WI38 (cell line): Measurements from ENCODE around the gene RACGAP1.

Source experiments
- H3K4me3 ChIP-seq: 2 replicates; pipeline ENCODE4 v1.5.1; 2011; ENCODE audit warnings: low read depth, mild to moderate bottlenecking, control low read depth, low read length
- CTCF ChIP-seq: IDR thresholded peaks from 2 replicates; pipeline ENCODE4 v1.5.1; 2012; ENCODE audit warnings: low read depth, mild to moderate bottlenecking, control low read depth, low read length

RACGAP1 gene

GRCh38 chr12:50066402-50066801 is 41.1 kb upstream of the RACGAP1 start:
- TF ChIP-seq CTCF = no peak
- no peak overlapping the region for H3K4me3 ChIP-seq

GRCh38 chr12:50065726-50066310 is 40.5 kb upstream of the RACGAP1 start:
- TF ChIP-seq CTCF = no peak
- no peak overlapping the region for H3K4me3 ChIP-seq

GRCh38 chr12:50062728-50063460 is 37.6 kb upstream of the RACGAP1 start:
- no peak overlapping the region for H3K4me3 ChIP-seq
- no peak for TF ChIP-seq CTCF

GRCh38 chr12:50061946-50062686 is 36.8 kb upstream of the RACGAP1 start:
- H3K4me3 ChIP-seq = no peak overlapping the region
- no peak for TF ChIP-seq CTCF

- H3K4me3 ChIP-seq = no peak overlapping the region
- TF ChIP-seq CTCF = no peak
These were observed 35.9 kb upstream of the RACGAP1 start for GRCh38 chr12:50061171-50061570.

GRCh38 chr12:50060120-50060468 is 34.8 kb upstream of the RACGAP1 start:
- no peak overlapping the region for H3K4me3 ChIP-seq
- TF ChIP-seq CTCF = no peak
